ENCODE data around the gene AFF3. TPM values are rescaled to one million over a fixed set of nuclear protein-coding genes. Genes with fewer than 3 reads are reported as not detected.
"Not testable (repeated sequence)": the region's sequence is repeated elsewhere in the genome, so short reads cannot be mapped to it uniquely, and the experiment has no call there.

The AFF3 gene
- total and polyA plus RNA-seq, 8 donors, result 16.4 to 42.0 (median 21.4) TPM

DNA sequence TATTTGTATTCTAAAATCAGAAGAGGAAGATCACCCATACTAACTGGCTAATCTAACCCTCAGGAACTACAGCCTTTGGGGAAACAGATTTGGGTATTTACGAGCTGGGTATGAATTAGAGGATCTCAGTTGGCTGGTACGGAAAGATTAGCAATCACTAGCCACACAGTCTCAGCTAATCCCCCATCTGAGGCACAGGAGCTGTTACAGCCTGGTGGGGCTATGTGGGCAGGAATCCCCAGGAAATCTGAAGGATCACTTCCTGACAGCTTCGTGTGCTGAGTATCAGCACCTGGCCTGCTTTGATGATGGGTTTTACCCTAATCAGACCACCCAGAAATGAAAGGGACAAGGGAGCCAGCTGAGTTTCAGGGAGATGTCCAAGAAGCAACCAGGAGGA, 206.3 kb downstream of the AFF3 start:
- ATAC-seq (no peak), DNase-seq (no peak)

GRCh38 chr2:99935662-99936061, 206.7 kb downstream of the AFF3 start:
- no peak overlapping the region for H3K4me3 ChIP-seq
- ATAC-seq, result no peak
- DNase-seq, result no peak
- no peaks in the 10 kb centered on the region for H3K27me3 ChIP-seq
- intact Hi-C loops (cut with DNase I), result no loop called here
- no peak overlapping the region for H3K27ac ChIP-seq
- H3K4me1 ChIP-seq, result no peaks in the 10 kb centered on the region
- TF ChIP-seq, protein P1, sequence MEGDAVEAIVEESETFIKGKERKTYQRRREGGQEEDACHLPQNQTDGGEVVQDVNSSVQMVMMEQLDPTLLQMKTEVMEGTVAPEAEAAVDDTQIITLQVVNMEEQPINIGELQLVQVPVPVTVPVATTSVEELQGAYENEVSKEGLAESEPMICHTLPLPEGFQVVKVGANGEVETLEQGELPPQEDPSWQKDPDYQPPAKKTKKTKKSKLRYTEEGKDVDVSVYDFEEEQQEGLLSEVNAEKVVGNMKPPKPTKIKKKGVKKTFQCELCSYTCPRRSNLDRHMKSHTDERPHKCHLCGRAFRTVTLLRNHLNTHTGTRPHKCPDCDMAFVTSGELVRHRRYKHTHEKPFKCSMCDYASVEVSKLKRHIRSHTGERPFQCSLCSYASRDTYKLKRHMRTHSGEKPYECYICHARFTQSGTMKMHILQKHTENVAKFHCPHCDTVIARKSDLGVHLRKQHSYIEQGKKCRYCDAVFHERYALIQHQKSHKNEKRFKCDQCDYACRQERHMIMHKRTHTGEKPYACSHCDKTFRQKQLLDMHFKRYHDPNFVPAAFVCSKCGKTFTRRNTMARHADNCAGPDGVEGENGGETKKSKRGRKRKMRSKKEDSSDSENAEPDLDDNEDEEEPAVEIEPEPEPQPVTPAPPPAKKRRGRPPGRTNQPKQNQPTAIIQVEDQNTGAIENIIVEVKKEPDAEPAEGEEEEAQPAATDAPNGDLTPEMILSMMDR (IDR thresholded peaks at IDR 0.05), result no peak
- no peaks in the 10 kb centered on the region for H3K36me3 ChIP-seq
- H3K9me3 ChIP-seq, result no peaks in the 10 kb centered on the region

More for the DNA sequence above, 206.3 kb downstream of the AFF3 start:
- Histone ChIP-seq H3K27ac (no peak overlapping the region), H3K4me3 (no peak overlapping the region), H3K4me1 (no peaks in the 10 kb centered on the region), H3K27me3 (no peaks in the 10 kb centered on the region), H3K9me3 (no peaks in the 10 kb centered on the region), H3K36me3 (no peaks in the 10 kb centered on the region)
- TF ChIP-seq, protein P1 (IDR thresholded peaks at IDR 0.05), result no peak
- intact Hi-C loops (cut with DNase I), result no loop called here

GRCh38 chr2:99933894-99934650, 208.3 kb downstream of the AFF3 start:
- Histone ChIP-seq H3K27me3 (no peaks in the 10 kb centered on the region), H3K27ac (no peak overlapping the region), H3K36me3 (no peaks in the 10 kb centered on the region), H3K4me3 (no peak overlapping the region), H3K9me3 (no peaks in the 10 kb centered on the region), H3K4me1 (no peaks in the 10 kb centered on the region)
- DNase-seq (no peak), ATAC-seq (no peak)
- intact Hi-C loops (cut with DNase I), result no loop called here
- TF ChIP-seq, protein P1 (IDR thresholded peaks at IDR 0.05), result no peak

- DNase-seq; ATAC-seq; H3K36me3 ChIP-seq; H3K27ac ChIP-seq; intact Hi-C loops (cut with DNase I); H3K9me3 ChIP-seq; H3K4me3 ChIP-seq; H3K27me3 ChIP-seq; H3K4me1 ChIP-seq: not testable (repeated sequence)
Measured at GRCh38 chr2:99933491-99933890, 208.9 kb downstream of the AFF3 start.

DNA sequence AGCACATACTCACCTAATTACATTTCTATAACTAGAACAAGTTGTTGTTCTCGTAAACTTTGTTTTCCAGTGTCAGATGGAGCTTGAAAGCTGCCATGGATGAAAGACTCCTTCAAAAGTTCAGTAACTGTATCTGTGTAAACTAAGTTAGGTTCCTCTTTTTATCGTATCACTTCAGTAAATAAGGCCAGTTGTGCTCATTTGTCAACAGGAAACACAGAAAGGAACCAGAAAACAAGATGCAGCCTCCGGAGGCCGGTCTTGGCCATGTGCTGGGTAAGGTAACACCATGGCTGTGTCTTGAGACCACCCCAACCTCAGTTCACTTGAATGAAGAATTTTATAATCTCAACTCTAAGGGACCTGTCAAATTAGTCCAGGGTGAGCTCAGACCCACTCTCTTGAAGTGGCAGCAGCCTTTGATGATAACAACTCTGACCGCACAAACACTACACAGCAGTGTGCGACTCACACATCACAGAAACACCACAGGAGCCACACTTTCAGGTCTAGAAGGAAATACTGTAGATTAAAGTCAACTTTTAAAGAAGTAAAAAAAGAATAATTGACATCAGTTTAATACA, 213.8 kb downstream of the AFF3 start:
- H3K4me1 ChIP-seq, result no peaks in the 10 kb centered on the region
- H3K27ac ChIP-seq, result no peak overlapping the region
- TF ChIP-seq, protein P1 (IDR thresholded peaks at IDR 0.05), result no peak
- intact Hi-C loops (cut with DNase I), result no loop called here
- H3K27me3 ChIP-seq, result no peaks in the 10 kb centered on the region
- DNase-seq, result no peak
- H3K4me3 ChIP-seq, result no peak overlapping the region
- no peaks in the 10 kb centered on the region for H3K36me3 ChIP-seq
- H3K9me3 ChIP-seq, result no peaks in the 10 kb centered on the region
- no peak for ATAC-seq

GRCh38 chr2:99927690-99928207, 214.6 kb downstream of the AFF3 start:
- H3K27ac ChIP-seq; ATAC-seq; DNase-seq; H3K4me3 ChIP-seq; intact Hi-C loops (cut with DNase I); H3K36me3 ChIP-seq; H3K4me1 ChIP-seq; H3K9me3 ChIP-seq; H3K27me3 ChIP-seq: not testable (repeated sequence)

Measured in left lung (tissue), 10 donors.